ENCODE results near the gene CDK8.

The CDK8 gene

GRCh38 chr13:26305676-26306075, 51.7 kb downstream of the CDK8 start:
- Histone ChIP-seq H2BK120ac (ENCODE audit: low read depth, low read length) (no peak overlapping the region), H3K9ac (ENCODE audit: low read length) (no peak overlapping the region), H3K79me2 (ENCODE audit: control insufficient read depth, insufficient read depth, low read length) (peaks cover 17% of the 10 kb centered on the region), H3K23ac (ENCODE audit: low read length) (no peak overlapping the region), H3K4me1 (ENCODE audit: control insufficient read depth, low read depth, low read length) (peaks cover 1% of the 10 kb centered on the region), H3K27me3 (ENCODE audit: insufficient read depth, low read length, poor library complexity) (no peaks in the 10 kb centered on the region), H3K4me3 (ENCODE audit: low read length) (no peak overlapping the region), H3K4ac (ENCODE audit: low read depth, low read length) (no peak overlapping the region), H4K8ac (ENCODE audit: low read depth, low read length) (no peak overlapping the region), H4K5ac (ENCODE audit: low read length) (no peak overlapping the region), H3K27ac (ENCODE audit: low read depth, low read length) (no peak overlapping the region), H2BK5ac (ENCODE audit: low read length) (no peak overlapping the region), H3K4me2 (ENCODE audit: low read length) (no peak overlapping the region), H2AK5ac (ENCODE audit: low read length) (no peak overlapping the region), H2BK15ac (replicated peaks; ENCODE audit: low read depth) (no peak overlapping the region), H3K36me3 (ENCODE audit: control insufficient read depth, insufficient read depth, low read length) (no peaks in the 10 kb centered on the region), H3K56ac (ENCODE audit: low read length) (no peak overlapping the region), H3K79me1 (ENCODE audit: low read length) (peaks cover 16% of the 10 kb centered on the region), H3K18ac (ENCODE audit: low read length) (no peak overlapping the region)
- WGBS (ENCODE audit: extremely low coverage, insufficient coverage, low lambda C conversion rate) = no CpG with 5 or more reads among the region's 1 CpG
- DNase-seq = no peak

GRCh38 chr13:26307701-26308100, 53.8 kb downstream of the CDK8 start:
- Histone ChIP-seq H3K9ac (ENCODE audit: low read length) (no peak overlapping the region), H2BK5ac (ENCODE audit: low read length) (no peak overlapping the region), H3K56ac (ENCODE audit: low read length) (no peak overlapping the region), H3K79me1 (ENCODE audit: low read length) (peaks cover 20% of the 10 kb centered on the region), H4K5ac (ENCODE audit: low read length) (no peak overlapping the region), H3K27me3 (ENCODE audit: insufficient read depth, low read length, poor library complexity) (no peaks in the 10 kb centered on the region), H3K27ac (ENCODE audit: low read depth, low read length) (no peak overlapping the region), H3K23ac (ENCODE audit: low read length) (no peak overlapping the region), H4K8ac (ENCODE audit: low read depth, low read length) (no peak overlapping the region), H3K36me3 (ENCODE audit: control insufficient read depth, insufficient read depth, low read length) (no peaks in the 10 kb centered on the region), H3K4me1 (ENCODE audit: control insufficient read depth, low read depth, low read length) (no peaks in the 10 kb centered on the region), H3K18ac (ENCODE audit: low read length) (no peak overlapping the region), H2AK5ac (ENCODE audit: low read length) (no peak overlapping the region), H3K79me2 (ENCODE audit: control insufficient read depth, insufficient read depth, low read length) (peaks cover 17% of the 10 kb centered on the region), H3K4me2 (ENCODE audit: low read length) (no peak overlapping the region), H2BK120ac (ENCODE audit: low read depth, low read length) (no peak overlapping the region), H3K4me3 (ENCODE audit: low read length) (no peak overlapping the region), H3K4ac (ENCODE audit: low read depth, low read length) (no peak overlapping the region), H2BK15ac (replicated peaks; ENCODE audit: low read depth) (no peak overlapping the region)
- WGBS (ENCODE audit: extremely low coverage, insufficient coverage, low lambda C conversion rate) = no CpG with 5 or more reads among the region's 1 CpG
- no peak for DNase-seq

- peaks cover 20% of the 10 kb centered on the region for H3K79me1 ChIP-seq (ENCODE audit: low read length)
- H2BK5ac ChIP-seq (ENCODE audit: low read length) = no peak overlapping the region
- H4K8ac ChIP-seq (ENCODE audit: low read depth, low read length) = no peak overlapping the region
- no peak overlapping the region for H3K23ac ChIP-seq (ENCODE audit: low read length)
- H2AK5ac ChIP-seq (ENCODE audit: low read length) = no peak overlapping the region
- no peak overlapping the region for H3K4ac ChIP-seq (ENCODE audit: low read depth, low read length)
- no peak overlapping the region for H2BK120ac ChIP-seq (ENCODE audit: low read depth, low read length)
- DNase-seq = no peak
- H3K27ac ChIP-seq (ENCODE audit: low read depth, low read length) = no peak overlapping the region
- H3K4me1 ChIP-seq (ENCODE audit: control insufficient read depth, low read depth, low read length) = no peaks in the 10 kb centered on the region
- no peak overlapping the region for H3K18ac ChIP-seq (ENCODE audit: low read length)
- no peaks in the 10 kb centered on the region for H3K27me3 ChIP-seq (ENCODE audit: insufficient read depth, low read length, poor library complexity)
- no peak overlapping the region for H3K4me3 ChIP-seq (ENCODE audit: low read length)
- no peak overlapping the region for H3K56ac ChIP-seq (ENCODE audit: low read length)
- no peak overlapping the region for H3K4me2 ChIP-seq (ENCODE audit: low read length)
- no peak overlapping the region for H2BK15ac ChIP-seq (replicated peaks; ENCODE audit: low read depth)
- H3K9ac ChIP-seq (ENCODE audit: low read length) = no peak overlapping the region
- no peaks in the 10 kb centered on the region for H3K36me3 ChIP-seq (ENCODE audit: control insufficient read depth, insufficient read depth, low read length)
- H3K79me2 ChIP-seq (ENCODE audit: control insufficient read depth, insufficient read depth, low read length) = peaks cover 16% of the 10 kb centered on the region
- H4K5ac ChIP-seq (ENCODE audit: low read length) = no peak overlapping the region
These were observed 54.3 kb downstream of the CDK8 start for GRCh38 chr13:26308250-26308649.

- Histone ChIP-seq H2AK5ac (ENCODE audit: low read length) (no peak overlapping the region), H3K4me2 (ENCODE audit: low read length) (no peak overlapping the region), H3K27me3 (ENCODE audit: insufficient read depth, low read length, poor library complexity) (no peaks in the 10 kb centered on the region), H3K9ac (ENCODE audit: low read length) (no peak overlapping the region), H4K5ac (ENCODE audit: low read length) (no peak overlapping the region), H3K4ac (ENCODE audit: low read depth, low read length) (no peak overlapping the region), H3K27ac (ENCODE audit: low read depth, low read length) (no peak overlapping the region), H3K4me3 (ENCODE audit: low read length) (no peak overlapping the region), H3K4me1 (ENCODE audit: control insufficient read depth, low read depth, low read length) (no peaks in the 10 kb centered on the region), H4K8ac (ENCODE audit: low read depth, low read length) (no peak overlapping the region), H3K36me3 (ENCODE audit: control insufficient read depth, insufficient read depth, low read length) (no peaks in the 10 kb centered on the region), H3K79me1 (ENCODE audit: low read length) (peaks cover 18% of the 10 kb centered on the region), H2BK5ac (ENCODE audit: low read length) (no peak overlapping the region), H3K56ac (ENCODE audit: low read length) (no peak overlapping the region), H3K18ac (ENCODE audit: low read length) (no peak overlapping the region), H3K23ac (ENCODE audit: low read length) (no peak overlapping the region), H2BK15ac (replicated peaks; ENCODE audit: low read depth) (no peak overlapping the region), H3K79me2 (ENCODE audit: control insufficient read depth, insufficient read depth, low read length) (peaks cover 14% of the 10 kb centered on the region), H2BK120ac (ENCODE audit: low read depth, low read length) (no peak overlapping the region)
- no peak for DNase-seq
- no CpG with 5 or more reads among the region's 6 CpGs for WGBS (ENCODE audit: extremely low coverage, insufficient coverage, low lambda C conversion rate)
These were observed 54.9 kb downstream of the CDK8 start for GRCh38 chr13:26308836-26309235.

- Histone ChIP-seq H3K4me3 (ENCODE audit: low read length) (no peak overlapping the region), H3K79me1 (ENCODE audit: low read length) (peaks cover 18% of the 10 kb centered on the region)
These were observed 56.1 kb downstream of the CDK8 start for GRCh38 chr13:26310003-26310402.

GRCh38 chr13:26310470-26310869, 56.5 kb downstream of the CDK8 start:
- Histone ChIP-seq H3K18ac (ENCODE audit: low read length) (no peak overlapping the region), H3K27me3 (ENCODE audit: insufficient read depth, low read length, poor library complexity) (no peaks in the 10 kb centered on the region), H4K5ac (ENCODE audit: low read length) (no peak overlapping the region), H2BK15ac (replicated peaks; ENCODE audit: low read depth) (no peak overlapping the region), H2BK5ac (ENCODE audit: low read length) (no peak overlapping the region), H3K27ac (ENCODE audit: low read depth, low read length) (no peak overlapping the region), H4K8ac (ENCODE audit: low read depth, low read length) (no peak overlapping the region), H2BK120ac (ENCODE audit: low read depth, low read length) (no peak overlapping the region), H3K4me3 (ENCODE audit: low read length) (no peak overlapping the region), H3K23ac (ENCODE audit: low read length) (no peak overlapping the region), H3K4me2 (ENCODE audit: low read length) (no peak overlapping the region), H3K9ac (ENCODE audit: low read length) (no peak overlapping the region), H3K56ac (ENCODE audit: low read length) (no peak overlapping the region), H3K36me3 (ENCODE audit: control insufficient read depth, insufficient read depth, low read length) (no peaks in the 10 kb centered on the region), H2AK5ac (ENCODE audit: low read length) (no peak overlapping the region), H3K79me2 (ENCODE audit: control insufficient read depth, insufficient read depth, low read length) (peaks cover 13% of the 10 kb centered on the region), H3K4ac (ENCODE audit: low read depth, low read length) (no peak overlapping the region), H3K4me1 (ENCODE audit: control insufficient read depth, low read depth, low read length) (no peaks in the 10 kb centered on the region), H3K79me1 (ENCODE audit: low read length) (peaks cover 18% of the 10 kb centered on the region)
- no peak for DNase-seq
- WGBS (ENCODE audit: extremely low coverage, insufficient coverage, low lambda C conversion rate) = no CpG with 5 or more reads among the region's 5 CpGs

More at GRCh38 chr13:26310003-26310402, 56.1 kb downstream of the CDK8 start:
- no CpG with 5 or more reads among the region's 4 CpGs for WGBS (ENCODE audit: extremely low coverage, insufficient coverage, low lambda C conversion rate)
- no peak overlapping the region for H3K9ac ChIP-seq (ENCODE audit: low read length)
- no peak overlapping the region for H3K56ac ChIP-seq (ENCODE audit: low read length)
- no peak for DNase-seq
- no peak overlapping the region for H3K27ac ChIP-seq (ENCODE audit: low read depth, low read length)
- no peak overlapping the region for H3K23ac ChIP-seq (ENCODE audit: low read length)
- H2AK5ac ChIP-seq (ENCODE audit: low read length) = no peak overlapping the region
- no peak overlapping the region for H3K4me2 ChIP-seq (ENCODE audit: low read length)
- no peaks in the 10 kb centered on the region for H3K4me1 ChIP-seq (ENCODE audit: control insufficient read depth, low read depth, low read length)
- H3K4ac ChIP-seq (ENCODE audit: low read depth, low read length) = no peak overlapping the region
- H4K8ac ChIP-seq (ENCODE audit: low read depth, low read length) = no peak overlapping the region
- H3K79me2 ChIP-seq (ENCODE audit: control insufficient read depth, insufficient read depth, low read length) = peaks cover 13% of the 10 kb centered on the region
- no peak overlapping the region for H2BK15ac ChIP-seq (replicated peaks; ENCODE audit: low read depth)
- no peaks in the 10 kb centered on the region for H3K36me3 ChIP-seq (ENCODE audit: control insufficient read depth, insufficient read depth, low read length)
- no peaks in the 10 kb centered on the region for H3K27me3 ChIP-seq (ENCODE audit: insufficient read depth, low read length, poor library complexity)
- no peak overlapping the region for H2BK5ac ChIP-seq (ENCODE audit: low read length)
- no peak overlapping the region for H3K18ac ChIP-seq (ENCODE audit: low read length)
- H4K5ac ChIP-seq (ENCODE audit: low read length) = no peak overlapping the region
- H2BK120ac ChIP-seq (ENCODE audit: low read depth, low read length) = no peak overlapping the region
